Activated naive CD8-positive, alpha-beta T cell treated with anti-CD3 and anti-CD28 coated beads, Interleukin-2, amount 10 ng/mL, durations not matched to agents 7 days and 5 days (primary cell): ENCODE results near the gene PUSL1. TPM values are rescaled to one million over a fixed set of nuclear protein-coding genes. Genes with fewer than 3 reads are reported as not detected.
A peak's percentile ranks its signal among the peaks of the same experiment; 100 is the strongest.

Experiments
- ATAC-seq: fragments of 150-1000 bp; cut with Tn5 transposase; one replicate; pipeline ENCODE4 v1.10.0; 2021; ENCODE audit warnings: low read depth, moderate library complexity
- POLR2A ChIA-PET: fragments of 350-600 bp; sonication (Branson Sonifier 250); formaldehyde crosslinking; loops from one replicate; lab custom pipeline; 2021; ENCODE audit warnings: antibody characterized with exemption; lab: Charles Lee
- DNase-seq: peaks from one replicate; pipeline ENCODE4 v3.0.0; 2021
- H3K27ac Mint-ChIP-seq: one replicate; pipeline ENCODE4 v1.8.0; 2022; ENCODE audit warnings: mild to moderate bottlenecking, mixed read lengths
- H3K27me3 Mint-ChIP-seq: one replicate; pipeline ENCODE4 v1.8.0; 2022; ENCODE audit warnings: mild to moderate bottlenecking, moderate library complexity, mixed read lengths
- H3K36me3 Mint-ChIP-seq: one replicate; pipeline ENCODE4 v1.8.0; 2021; ENCODE audit warnings: mild to moderate bottlenecking, mixed read lengths
- H3K4me1 Mint-ChIP-seq: one replicate; pipeline ENCODE4 v1.8.0; 2021; ENCODE audit warnings: mixed read lengths
- H3K4me3 Mint-ChIP-seq: one replicate; pipeline ENCODE4 v1.8.0; 2022; ENCODE audit warnings: mild to moderate bottlenecking, moderate library complexity, mixed read lengths
- H3K9me3 Mint-ChIP-seq: one replicate; pipeline ENCODE4 v1.8.0; 2021; ENCODE audit warnings: mixed read lengths
- total RNA-seq, 2 experiments: library from RNA; stranded (reverse); gene quantifications; one replicate each; pipeline ENCODE4 v1.2.3, GENCODE V29; 2021

PUSL1 gene
- total RNA-seq, 2 experiments from 2014 or later: 22.3 to 22.4 TPM

DNA sequence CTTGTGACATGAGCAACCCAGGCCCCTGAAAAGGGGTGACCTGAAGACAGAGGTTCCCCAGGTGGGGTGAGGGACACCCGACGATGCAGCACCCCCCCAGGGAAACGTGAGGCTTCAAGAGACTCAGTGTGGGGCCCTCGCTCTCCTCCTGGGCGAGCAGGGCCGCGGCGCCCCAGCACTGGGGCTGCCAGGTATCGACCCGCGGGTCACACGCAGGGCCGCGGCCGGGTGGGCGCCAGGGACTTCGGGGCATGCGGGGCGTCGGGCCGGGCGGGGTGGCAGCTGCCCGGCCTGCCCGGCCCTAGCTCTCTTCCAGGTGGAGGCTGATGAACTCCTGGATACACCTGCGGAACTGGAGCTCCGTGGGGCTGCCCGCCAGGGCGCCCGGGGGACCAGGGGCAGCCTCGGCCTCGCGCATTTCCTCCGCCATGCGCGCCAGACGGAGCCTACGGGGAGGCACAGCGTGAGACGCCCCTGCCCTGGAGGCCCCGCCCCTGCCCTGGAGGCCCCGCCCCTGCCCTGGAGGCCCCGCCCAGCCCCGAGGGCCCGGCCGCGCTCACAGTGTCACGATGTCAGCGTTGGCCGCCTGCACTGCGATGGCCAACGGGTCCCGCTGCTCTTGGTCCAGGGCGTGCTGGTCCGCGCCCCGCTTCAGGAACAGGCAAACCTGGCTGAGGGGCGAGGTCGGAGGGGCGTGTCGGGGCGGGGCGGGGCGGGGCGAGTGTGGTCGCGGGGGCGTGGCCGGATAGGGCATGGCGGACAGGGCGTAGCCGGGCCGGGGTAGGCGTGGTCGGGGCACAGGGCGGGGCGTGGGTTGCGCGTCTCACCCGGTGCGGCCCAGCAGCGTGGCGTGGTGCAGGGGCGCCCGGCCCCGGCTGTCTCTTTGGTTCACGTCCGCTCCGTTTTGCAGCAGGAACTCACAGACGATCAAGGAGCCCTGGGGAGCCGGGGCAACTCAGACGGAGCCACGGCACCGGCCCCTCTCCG, 14.8 kb upstream of the PUSL1 start:
- DNase-seq: peak; percentile 31
- H3K4me3 Mint-ChIP-seq: no peak overlapping the region
- no peaks in the 10 kb centered on the region for H3K9me3 Mint-ChIP-seq
- POLR2A ChIA-PET: no interaction called here
- no peaks in the 10 kb centered on the region for H3K27me3 Mint-ChIP-seq
- no peak overlapping the region for H3K27ac Mint-ChIP-seq
- H3K36me3 Mint-ChIP-seq: no peaks in the 10 kb centered on the region
- ATAC-seq: no peak
- no peaks in the 10 kb centered on the region for H3K4me1 Mint-ChIP-seq

- no peak for ATAC-seq
- POLR2A ChIA-PET: no interaction called here
Observed at GRCh38 chr1:1294250-1294890, 14.0 kb upstream of the PUSL1 start.

GRCh38 chr1:1295154-1295923, 13.1 kb upstream of the PUSL1 start:
- no peak for DNase-seq

More at GRCh38 chr1:1294250-1294890, 14.0 kb upstream of the PUSL1 start:
- Mint-ChIP-seq H3K27me3 (no peaks in the 10 kb centered on the region), H3K4me3 (no peak overlapping the region), H3K36me3 (no peaks in the 10 kb centered on the region), H3K27ac (no peak overlapping the region), H3K9me3 (no peaks in the 10 kb centered on the region), H3K4me1 (no peaks in the 10 kb centered on the region)
- no peak for DNase-seq

DNA sequence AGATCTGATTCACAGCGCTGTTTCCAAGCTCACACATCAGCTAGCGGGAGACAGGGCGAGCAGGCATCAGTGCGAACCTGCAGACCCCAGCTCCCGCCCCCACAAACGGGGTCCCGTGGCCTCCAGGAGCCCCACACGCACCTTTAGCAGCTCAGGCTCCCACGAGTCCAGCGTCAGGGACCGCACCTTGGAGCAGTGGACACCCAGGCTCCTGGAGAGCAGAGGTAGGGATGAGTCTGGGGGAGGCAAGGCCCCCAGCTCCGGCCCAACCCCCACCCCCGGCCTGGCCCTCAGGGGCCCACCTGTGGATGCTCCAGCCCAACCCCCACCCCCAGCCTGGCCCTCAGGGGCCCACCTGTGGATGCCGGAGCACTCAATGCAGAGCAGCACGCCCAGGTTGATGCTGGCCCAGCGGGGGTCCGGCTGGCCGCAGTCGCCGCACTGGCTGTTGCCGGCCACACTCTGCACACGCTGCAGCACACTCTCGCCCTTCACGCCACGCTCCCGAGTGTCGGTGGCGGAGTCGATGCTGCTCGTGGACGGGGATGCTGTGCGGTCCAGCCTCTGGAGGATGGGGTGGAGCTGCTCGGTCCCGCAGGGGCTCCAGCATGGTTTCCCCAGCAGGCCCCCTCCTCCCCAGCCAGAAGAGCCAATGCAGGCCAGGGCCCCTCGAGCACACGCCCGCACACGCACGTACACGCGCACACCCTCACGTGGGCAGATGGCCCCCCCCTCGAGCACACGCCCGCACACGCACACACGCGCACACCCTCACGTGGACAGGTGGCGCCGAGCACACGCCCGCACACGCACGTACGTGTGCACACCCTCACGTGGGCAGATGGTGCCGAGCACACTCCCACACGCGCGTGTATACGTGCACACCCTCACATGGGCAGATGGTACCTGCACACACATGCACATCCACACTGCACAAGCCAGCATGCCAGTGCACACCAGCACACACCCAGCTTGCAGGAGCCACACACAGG, 12.0 kb upstream of the PUSL1 start:
- Mint-ChIP-seq H3K27ac (no peak overlapping the region), H3K4me3 (no peak overlapping the region), H3K36me3 (no peaks in the 10 kb centered on the region), H3K27me3 (no peaks in the 10 kb centered on the region), H3K9me3 (no peaks in the 10 kb centered on the region), H3K4me1 (no peaks in the 10 kb centered on the region)
- no peak for DNase-seq
- POLR2A ChIA-PET: no interaction called here
- no peak for ATAC-seq

More at GRCh38 chr1:1295154-1295923, 13.1 kb upstream of the PUSL1 start:
- no peak overlapping the region for H3K27ac Mint-ChIP-seq
- no peaks in the 10 kb centered on the region for H3K36me3 Mint-ChIP-seq
- no peaks in the 10 kb centered on the region for H3K4me1 Mint-ChIP-seq
- POLR2A ChIA-PET: no interaction called here
- no peaks in the 10 kb centered on the region for H3K27me3 Mint-ChIP-seq
- no peak for ATAC-seq
- H3K9me3 Mint-ChIP-seq: no peaks in the 10 kb centered on the region
- no peak overlapping the region for H3K4me3 Mint-ChIP-seq

DNA sequence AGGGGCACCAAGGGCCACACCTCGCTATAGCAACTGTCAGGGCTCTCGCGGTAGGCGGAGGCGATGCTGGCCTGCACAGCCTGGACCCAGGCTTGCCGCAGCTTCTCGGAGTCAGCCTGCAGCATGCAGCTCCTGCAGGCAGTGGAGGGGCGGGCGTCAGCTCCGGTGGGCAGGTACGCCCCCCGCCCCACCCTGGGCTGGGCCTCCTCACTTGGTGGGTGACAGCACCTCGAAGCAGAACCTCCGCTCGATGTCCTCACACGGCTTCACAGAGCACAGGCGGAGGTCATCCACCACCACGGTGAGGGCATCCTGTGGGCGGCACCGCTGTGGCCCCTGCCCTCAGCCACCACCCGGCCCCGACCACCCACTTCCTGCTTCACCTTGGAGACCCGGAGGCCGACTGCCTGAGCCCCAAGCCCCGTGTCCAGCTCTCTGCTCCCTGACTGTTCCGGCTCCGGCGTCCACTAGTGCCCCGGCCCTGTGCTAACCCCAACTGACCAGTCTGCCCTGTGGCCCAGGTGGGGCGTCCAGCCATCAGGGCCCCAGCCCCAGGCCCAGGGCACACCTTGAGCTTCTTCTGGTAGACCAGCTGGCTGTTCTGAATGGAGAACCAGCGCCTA, 10.5 kb upstream of the PUSL1 start:
- Mint-ChIP-seq H3K9me3 (no peaks in the 10 kb centered on the region), H3K27me3 (no peaks in the 10 kb centered on the region), H3K4me3 (no peak overlapping the region), H3K27ac (no peak overlapping the region), H3K4me1 (no peaks in the 10 kb centered on the region), H3K36me3 (no peaks in the 10 kb centered on the region)
- no peak for ATAC-seq
- POLR2A ChIA-PET: no interaction called here
- no peak for DNase-seq

DNA sequence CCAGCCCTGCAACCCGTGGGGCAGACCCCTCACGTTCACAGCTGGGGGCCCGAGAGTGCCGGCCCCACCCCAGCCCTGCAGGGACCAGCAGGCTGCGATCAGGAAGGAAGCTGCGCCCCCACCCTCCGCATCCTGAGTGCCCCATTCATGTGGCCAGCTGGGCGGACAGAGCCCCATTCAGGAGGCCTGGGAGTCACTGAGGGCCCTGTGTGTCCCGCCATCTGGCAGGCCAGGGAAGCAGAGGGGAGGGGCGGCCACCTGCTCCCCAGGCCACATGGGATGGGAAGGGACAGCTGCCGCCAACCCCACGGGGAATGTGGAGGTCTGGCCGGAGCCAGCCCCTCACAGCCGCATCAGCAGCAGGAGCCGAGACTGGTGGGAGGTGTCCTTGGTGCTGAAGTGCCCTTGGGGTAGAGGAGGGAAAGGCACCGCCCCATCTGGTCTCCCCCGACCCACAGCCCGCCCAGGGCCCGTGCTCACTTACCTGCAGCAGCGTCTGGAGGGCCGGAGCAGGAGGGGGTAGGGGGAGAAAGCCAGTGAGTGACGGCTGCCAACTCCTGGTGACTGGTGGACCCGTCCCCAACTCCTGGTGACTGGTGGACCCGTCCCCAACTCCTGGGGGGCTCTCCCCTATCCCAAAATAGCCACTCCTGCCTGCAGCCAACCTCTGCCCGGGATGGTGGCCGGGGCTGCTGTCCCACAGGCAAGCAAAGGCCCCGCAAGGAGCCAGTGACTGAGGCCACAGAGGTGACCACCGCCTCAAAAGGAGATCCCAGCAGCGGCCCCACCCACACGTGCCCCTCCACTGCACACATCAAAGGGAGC, 9.3 kb upstream of the PUSL1 start:
- Mint-ChIP-seq H3K4me1 (no peaks in the 10 kb centered on the region), H3K9me3 (no peaks in the 10 kb centered on the region), H3K27me3 (no peaks in the 10 kb centered on the region), H3K27ac (no peak overlapping the region), H3K36me3 (no peaks in the 10 kb centered on the region), H3K4me3 (no peak overlapping the region)
- DNase-seq (no peak), ATAC-seq (peak; percentile 13)
- POLR2A ChIA-PET: no interaction called here

- DNase-seq: no peak
- H3K4me3 Mint-ChIP-seq: no peak overlapping the region
- ATAC-seq: peak; percentile 51
- peaks cover 2% of the 10 kb centered on the region for H3K4me1 Mint-ChIP-seq
- H3K9me3 Mint-ChIP-seq: no peaks in the 10 kb centered on the region
- POLR2A ChIA-PET: no interaction called here
- H3K27ac Mint-ChIP-seq: no peak overlapping the region
- no peaks in the 10 kb centered on the region for H3K36me3 Mint-ChIP-seq
- no peaks in the 10 kb centered on the region for H3K27me3 Mint-ChIP-seq
Observed at GRCh38 chr1:1299686-1300351, 8.6 kb upstream of the PUSL1 start.

GRCh38 chr1:1300352-1300739, 8.1 kb upstream of the PUSL1 start:
- H3K36me3 Mint-ChIP-seq: no peaks in the 10 kb centered on the region
- ATAC-seq (no peak), DNase-seq (no peak)
- H3K9me3 Mint-ChIP-seq: no peaks in the 10 kb centered on the region
- POLR2A ChIA-PET: no interaction called here
- no peak overlapping the region for H3K27ac Mint-ChIP-seq
- peaks cover 3% of the 10 kb centered on the region for H3K4me1 Mint-ChIP-seq
- no peak overlapping the region for H3K4me3 Mint-ChIP-seq
- H3K27me3 Mint-ChIP-seq: no peaks in the 10 kb centered on the region

GRCh38 chr1:1302006-1302430, 6.4 kb upstream of the PUSL1 start:
- ATAC-seq (no peak), DNase-seq (no peak)
- no peak overlapping the region for H3K4me3 Mint-ChIP-seq
- no peaks in the 10 kb centered on the region for H3K9me3 Mint-ChIP-seq
- POLR2A ChIA-PET: no interaction called here
- H3K36me3 Mint-ChIP-seq: no peaks in the 10 kb centered on the region
- H3K27ac Mint-ChIP-seq: no peak overlapping the region
- no peaks in the 10 kb centered on the region for H3K27me3 Mint-ChIP-seq
- H3K4me1 Mint-ChIP-seq: peaks cover 14% of the 10 kb centered on the region

DNA sequence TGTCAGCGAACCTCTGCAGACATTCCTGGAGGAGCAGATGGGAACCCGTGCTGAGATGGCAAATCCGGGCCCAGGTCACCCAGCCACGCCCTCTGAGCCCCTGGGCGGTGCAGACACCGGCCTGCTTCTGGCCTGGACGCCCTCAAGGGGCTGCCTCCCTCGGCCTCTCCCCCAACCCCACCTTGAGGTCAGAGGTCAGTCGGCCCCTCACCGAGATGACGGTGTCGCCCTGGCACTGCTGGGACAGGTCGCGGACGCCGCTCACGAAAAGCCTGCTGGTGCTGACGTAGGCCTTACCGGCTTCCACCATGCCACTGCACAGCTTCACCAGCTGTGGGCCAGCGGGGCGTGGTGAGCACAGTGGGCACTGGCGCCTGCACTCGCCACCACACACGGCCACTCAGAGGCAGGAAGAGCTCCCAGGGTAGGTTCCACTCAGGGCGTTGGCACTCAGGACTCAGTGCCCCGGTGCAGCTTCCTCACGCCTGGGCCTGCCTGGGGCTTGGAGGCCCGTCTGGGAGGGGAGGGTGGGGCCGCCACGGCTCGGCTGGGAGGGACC, 5.4 kb upstream of the PUSL1 start:
- Mint-ChIP-seq H3K36me3 (no peaks in the 10 kb centered on the region), H3K9me3 (no peaks in the 10 kb centered on the region), H3K4me1 (peaks cover 14% of the 10 kb centered on the region), H3K4me3 (no peak overlapping the region), H3K27ac (no peak overlapping the region), H3K27me3 (no peaks in the 10 kb centered on the region)
- POLR2A ChIA-PET: no interaction called here
- ATAC-seq: no peak
- no peak for DNase-seq

DNA sequence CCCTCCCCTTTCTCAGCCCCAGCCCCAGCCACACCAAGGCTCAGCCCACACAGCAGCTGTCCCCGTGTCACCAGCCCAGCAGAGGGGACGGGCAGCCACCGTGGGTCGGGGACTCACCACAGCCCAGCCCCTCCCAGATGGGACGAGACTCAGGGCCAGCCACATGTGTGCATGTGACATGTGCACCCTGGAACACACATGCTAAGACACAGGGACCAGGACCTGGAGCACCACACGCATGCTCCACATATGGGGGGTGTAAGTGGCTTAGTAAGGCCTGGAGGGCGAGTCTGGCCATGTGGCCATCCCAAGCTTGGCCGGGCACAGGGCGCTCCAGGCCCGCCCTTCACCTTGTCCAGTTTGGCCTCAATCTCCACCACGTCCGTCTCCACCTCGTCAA, 4.7 kb upstream of the PUSL1 start:
- no peaks in the 10 kb centered on the region for H3K36me3 Mint-ChIP-seq
- no peak for DNase-seq
- no peak for ATAC-seq
- no peaks in the 10 kb centered on the region for H3K27me3 Mint-ChIP-seq
- no peaks in the 10 kb centered on the region for H3K9me3 Mint-ChIP-seq
- no peak overlapping the region for H3K27ac Mint-ChIP-seq
- peaks cover 14% of the 10 kb centered on the region for H3K4me1 Mint-ChIP-seq
- POLR2A ChIA-PET: no interaction called here
- H3K4me3 Mint-ChIP-seq: no peak overlapping the region
